Hippocampal formation (tissue), 2 donors: ENCODE results near the gene B4GALNT3.
A peak's percentile ranks its signal among the peaks of the same experiment; 100 is the strongest.

Source experiments
- DNase-seq, 2 donors: peaks; one replicate each; lab custom pipeline; 2025; lab: John Stamatoyannopoulos, UW

B4GALNT3 gene

DNA sequence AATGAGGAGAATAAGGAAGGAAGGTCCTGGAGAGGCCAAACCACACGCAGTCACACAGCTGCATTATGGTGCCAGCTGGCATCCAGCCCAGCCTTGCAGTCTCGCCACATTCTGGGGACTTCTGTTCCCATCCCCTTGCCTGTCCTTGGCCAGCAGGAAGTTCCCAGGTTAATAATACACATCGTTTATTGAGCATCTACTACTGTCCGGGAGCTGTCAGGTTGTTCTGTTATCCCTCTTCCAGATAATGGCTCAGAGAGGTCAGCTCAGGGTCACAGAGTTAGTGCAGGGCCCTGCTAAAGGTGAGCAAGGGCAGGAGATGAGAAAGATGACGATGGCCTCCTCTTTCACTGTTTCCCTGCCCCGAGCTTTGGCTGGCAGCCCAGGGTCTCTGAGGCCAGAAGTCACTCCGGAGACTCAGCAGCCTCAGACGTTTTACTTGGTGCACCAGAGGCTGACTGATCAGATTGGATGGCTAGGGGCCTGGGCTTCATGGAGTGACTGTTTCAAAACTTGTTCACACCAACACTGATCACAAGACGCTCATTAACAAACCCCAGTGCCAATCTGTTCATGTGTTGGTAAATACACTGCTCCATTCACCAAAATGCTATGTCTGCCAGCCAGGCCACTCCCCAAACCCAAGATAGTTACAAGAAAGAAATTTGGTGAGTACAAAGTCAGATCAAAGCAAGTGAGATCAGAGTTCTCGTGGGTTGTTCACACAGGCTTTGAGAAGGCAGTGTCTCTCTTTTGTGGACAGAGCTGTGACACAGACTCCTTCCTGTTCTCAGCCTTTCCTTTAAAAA lies 79.2 kb downstream of the B4GALNT3 start:
- peak in 1 of 2 donors; percentile 34 for DNase-seq

DNA sequence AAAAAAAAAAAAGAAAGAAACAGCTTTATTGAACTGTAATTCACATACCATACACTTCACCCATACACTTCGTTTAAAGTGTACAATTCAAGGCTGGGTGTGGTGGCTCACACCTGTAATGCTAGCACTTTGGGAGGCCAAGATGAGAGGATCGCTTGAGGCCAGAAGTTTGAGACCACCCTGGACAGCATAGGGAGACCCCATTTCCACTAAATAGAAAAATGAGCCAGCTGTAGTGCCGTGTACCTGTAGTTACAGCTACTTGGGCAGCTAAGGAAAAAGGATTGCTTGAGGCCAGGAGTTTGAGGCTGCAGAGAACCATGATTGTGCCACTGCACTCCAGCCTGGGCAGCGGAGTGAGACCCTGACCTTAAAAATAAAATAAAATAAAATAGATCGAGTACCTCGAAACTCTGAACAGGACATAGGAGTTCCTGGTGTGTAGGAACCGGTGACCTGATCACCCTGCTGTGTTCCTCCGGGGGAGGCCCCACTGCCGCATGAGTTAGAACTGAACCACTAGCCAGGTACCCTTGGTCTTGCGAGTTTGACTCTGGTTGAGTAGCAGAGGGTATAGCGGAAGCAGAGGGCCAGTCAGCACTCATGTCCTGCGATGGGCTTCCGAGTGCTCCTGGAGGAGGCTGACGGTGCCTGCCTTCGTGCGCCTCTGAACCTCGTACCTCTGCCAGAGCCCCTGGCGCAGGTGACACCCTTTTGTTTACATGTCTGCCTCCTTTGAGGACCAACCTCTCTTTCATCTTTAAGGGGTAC lies 80.0 kb downstream of the B4GALNT3 start:
- no peak for DNase-seq

DNA sequence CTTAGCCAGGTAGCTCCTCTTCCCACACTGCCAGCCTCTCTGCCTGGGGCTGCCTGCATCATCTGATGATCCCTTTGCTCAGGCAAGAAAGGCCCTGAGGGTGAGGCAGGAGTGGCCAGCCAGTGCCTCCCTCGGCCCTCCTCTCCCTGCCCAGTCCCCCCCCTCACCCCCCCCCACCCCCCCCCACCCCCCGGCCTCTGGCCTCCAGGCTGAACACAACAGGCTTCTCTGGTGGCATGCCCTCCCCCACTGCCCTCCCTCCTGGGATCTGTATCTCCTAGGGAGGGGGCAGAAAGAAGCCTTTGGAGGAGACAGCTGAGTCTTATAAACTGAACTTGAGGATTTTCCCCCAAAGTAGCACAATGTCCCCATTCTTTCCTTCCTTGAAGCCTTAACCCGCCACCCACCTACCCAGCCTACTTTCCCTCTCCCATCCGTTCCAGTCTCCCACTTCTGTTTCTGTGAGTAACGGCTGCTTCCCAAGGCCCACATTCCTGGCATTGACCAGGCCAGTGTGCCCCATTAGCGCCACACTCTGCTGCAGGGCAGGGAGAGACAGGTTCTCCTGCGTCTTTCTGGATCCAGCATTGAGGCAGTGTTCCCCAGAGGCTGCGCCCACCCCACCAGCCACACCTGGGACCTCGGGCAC lies 82.1 kb downstream of the B4GALNT3 start:
- no peak for DNase-seq

DNA sequence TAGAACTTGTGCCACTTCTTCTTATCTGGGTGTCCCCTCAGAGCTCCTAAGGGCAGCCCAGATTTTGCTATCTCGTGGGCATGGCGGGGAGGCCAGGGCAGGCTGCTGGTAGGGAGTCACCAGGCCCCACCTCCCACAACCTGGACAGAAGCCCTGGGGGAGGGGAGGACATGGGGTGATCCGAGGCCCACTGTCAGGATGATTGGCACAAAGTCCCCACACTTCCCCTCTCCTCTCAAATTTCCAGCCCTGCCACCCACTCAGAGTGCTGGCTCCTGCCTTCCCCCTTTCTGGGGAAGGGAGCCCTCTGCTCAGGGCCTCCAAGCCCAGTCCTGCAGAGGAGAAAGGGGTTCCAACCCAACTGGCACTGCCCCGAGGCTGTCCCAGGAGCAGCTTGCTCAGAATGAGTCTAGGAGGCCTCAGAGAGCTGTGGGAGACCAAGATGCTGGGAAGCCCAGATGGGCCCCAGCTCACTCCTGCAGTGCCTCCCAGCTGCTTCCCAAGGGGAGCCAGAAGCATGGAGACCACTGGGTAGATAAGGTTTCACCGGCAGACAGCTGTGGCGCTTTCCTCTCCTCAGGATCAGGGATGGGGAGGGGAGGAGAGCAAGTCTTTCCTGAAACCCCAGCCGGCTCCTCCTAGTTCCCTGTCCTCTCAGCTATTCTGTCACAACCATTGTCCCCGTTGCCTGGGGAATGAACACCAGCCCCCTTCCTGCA lies 82.8 kb downstream of the B4GALNT3 start:
- DNase-seq: no peak

DNA sequence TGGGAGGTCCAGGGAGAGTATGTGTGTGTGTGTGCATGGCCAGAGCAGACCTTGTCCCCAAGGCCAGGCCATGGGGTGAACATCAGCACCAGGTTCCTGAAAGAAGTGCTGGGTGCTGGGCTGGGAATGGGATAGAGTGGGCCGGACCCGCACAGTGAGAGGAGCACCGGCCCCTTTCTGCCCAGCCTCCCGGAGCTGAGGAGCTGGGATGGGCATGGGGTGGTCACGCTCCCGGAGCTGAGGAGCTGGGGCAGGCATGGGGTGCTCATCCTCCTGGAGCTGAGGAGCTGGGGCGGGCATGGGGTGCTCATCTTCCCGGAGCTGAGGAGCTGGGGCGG lies 83.3 kb downstream of the B4GALNT3 start:
- no peak for DNase-seq

DNA sequence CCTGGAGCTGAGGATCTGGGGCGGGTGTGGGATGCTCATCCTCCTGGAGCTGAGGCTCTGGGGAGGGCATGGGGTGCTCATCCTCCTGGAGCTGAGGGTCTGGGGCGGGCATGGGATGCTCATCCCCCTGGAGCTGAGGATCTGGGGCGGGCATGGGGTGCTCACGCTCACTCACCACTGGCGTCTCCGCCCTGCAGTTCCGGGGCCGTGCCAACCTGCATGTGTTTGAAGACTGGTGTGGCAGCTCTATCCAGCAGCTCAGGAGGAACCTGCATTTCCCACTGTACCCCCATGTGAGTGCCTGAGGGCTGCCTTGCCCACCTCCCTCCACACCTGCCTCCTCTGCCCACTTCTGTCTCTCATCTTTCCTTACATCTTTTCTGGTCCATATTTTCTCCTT lies 84.4 kb downstream of the B4GALNT3 start:
- no peak for DNase-seq

DNA sequence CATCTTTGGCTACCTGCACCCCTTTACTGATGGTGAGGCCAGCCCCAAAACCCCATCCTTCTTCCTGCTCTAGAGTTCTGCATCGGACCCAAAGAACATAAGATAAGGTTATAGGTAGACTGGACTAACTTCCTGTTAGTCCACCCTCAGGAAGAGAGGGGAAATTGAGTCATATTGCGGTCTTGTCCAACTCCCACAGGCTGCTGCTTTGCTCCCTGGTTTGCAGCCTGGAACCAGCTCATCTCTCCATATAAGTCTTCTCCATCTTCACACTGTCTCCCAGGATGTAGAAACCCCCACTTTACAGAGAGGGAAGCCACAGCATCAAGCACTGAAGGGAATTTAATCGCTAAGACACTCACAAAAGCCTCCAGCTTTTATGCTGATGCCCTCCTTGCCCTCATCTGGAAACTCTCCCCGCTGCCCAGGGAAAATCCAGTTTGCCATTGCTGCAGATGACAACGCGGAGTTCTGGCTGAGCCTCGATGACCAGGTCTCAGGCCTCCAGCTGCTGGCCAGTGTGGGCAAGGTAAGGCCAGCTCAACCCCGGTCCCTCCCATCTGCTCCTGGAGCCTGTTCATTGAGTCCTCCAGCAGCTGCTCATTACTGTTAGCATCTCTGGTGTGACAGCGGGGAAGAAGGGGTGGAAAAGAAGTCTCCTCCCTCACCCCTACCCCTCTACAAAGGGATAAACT lies 85.3 kb downstream of the B4GALNT3 start:
- DNase-seq: no peak

DNA sequence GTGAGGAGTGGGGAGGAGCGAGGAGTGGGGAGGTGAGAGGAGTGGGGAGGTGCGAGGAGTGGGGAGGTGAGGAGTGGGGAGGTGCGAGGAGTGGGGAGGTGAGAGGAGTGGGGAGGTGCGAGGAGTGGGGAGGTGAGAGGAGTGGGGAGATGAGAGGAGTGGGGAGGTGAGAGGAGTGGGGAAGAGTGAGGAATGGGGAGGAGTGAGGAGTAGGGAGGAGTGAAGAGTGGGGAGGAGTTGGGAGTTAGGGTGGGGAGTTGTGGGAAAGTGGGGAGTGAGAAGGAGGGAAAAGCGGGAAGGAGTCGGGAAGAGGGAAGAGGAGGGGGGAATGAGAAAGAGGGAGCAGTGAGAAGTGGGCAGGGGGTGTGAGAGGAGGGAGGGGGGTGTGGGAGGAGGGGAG lies 86.1 kb downstream of the B4GALNT3 start:
- no peak for DNase-seq

DNA sequence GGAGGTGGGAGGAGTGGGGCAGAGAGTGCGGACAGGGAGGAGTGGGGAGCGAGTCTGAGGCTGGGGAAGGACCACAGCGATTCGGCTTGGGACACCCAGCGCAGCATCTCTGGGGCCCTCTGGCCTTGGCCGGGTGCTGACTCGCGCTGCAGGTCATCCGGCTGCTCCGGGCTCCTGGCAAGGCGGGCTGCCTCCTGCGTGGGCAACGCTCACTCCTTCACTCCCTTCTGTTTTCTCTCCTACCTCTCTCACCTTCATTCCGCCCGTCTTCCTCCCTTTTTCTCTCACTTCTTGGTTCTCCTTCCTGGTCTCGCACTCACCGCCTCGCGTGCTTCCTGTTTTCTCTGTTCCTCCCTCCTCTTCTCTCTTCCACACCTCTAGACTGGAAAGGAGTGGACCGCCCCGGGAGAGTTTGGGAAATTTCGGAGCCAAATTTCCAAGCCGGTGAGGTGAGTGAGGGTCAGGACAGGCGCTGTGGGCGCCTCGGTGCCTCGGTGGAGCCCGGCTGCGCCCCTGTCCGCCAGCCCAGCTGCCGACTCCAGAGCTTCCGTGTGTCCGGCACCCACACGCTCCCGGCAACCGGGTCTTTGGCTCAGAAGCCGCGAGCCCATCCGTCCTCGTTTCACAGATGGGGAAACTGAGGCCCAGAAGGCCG lies 86.7 kb downstream of the B4GALNT3 start:
- no peak for DNase-seq

DNA sequence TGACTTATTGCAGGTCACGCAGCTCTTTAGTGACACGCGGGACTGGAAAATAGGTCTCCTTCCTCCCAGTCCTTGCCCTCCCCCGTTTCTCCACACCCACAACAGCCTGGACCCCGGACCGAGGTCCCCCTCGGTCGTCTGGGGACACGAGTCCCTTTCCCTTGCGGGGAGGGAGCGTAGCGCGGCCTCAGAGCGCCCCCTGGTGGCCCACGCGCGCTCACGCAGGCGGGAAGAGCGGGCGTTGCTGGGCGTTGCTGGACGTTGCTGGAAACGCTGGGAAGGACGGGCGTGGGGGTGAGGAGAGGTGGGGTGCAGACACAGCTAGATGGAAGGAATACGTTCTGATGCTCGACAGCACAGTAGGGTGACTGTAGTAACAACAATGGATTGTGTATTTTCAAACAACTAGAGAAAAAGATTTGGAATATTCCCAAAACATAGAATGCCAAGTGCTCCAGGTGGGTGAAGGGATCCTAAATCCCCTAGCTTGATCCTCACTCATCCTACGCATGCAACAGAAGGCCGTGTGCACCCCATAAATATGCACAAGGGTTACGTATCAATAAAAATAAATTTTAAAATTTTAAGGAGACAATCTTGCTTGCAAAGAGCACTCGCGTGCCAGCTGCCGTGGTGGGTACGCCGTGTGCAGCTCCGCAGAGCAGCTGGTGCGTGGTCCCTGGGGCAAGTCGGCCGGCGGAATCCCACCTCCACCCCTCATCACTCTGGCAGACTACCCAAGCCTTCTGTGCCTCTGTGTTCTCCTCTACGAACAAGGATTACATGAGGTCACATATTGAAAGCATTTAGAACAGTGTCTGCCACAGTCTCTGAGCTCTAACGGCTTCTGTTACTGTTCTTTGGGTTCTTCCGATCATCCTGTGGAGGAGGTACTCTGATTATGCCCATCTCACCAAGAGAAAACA lies 87.4 kb downstream of the B4GALNT3 start:
- DNase-seq: peak; percentile 36 to 50

DNA sequence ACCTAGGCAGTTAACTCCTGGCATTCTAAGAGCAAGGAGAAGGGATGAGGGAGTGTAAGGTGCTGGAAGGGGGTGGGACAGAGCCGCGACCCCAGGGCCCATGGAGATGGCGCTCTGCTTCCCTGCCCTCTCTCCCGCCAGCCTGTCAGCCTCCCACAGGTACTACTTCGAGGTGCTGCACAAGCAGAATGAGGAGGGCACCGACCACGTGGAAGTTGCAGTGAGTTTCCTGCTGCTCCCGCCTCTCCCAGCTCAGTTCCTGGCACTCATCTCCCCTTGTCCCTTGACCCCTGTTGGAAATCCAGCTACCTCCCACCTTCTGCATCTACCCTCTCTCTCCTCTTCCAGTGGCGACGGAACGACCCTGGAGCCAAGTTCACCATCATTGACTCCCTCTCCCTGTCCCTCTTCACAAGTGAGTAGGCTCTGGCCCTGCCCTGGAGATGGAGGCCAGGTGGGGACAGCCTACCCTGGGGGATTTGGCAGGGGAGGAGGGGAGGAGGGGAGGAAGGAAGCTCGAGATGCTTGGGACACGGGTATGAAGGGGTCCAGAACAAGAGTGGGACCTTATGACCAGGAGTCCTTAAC lies 88.2 kb downstream of the B4GALNT3 start:
- no peak for DNase-seq

DNA sequence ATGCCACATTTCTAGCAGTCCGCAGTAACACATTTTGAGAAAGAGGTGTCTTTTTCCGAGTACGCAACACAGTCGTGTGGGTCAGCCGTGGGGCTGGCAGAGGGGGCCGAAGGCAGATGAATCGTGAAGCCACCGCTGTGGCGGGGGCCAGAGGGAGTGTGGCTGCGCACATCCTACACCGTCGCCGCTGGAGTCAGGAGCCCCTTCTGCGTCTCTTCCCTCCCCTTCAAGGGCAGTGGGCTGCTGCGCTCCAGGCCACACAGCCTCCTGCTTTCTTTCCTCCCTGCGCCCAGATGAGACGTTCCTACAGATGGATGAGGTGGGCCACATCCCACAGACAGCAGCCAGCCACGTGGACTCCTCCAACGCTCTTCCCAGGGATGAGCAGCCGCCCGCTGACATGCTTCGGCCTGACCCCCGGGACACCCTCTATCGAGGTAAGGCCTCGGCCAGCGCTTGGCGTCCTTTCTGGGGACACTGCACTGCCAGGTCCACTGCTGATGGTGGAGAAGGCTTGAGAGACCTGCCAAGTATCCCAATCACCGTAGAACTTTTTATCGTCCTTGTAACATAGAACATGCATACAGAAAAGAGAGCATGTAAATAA lies 89.8 kb downstream of the B4GALNT3 start:
- DNase-seq: no peak

DNA sequence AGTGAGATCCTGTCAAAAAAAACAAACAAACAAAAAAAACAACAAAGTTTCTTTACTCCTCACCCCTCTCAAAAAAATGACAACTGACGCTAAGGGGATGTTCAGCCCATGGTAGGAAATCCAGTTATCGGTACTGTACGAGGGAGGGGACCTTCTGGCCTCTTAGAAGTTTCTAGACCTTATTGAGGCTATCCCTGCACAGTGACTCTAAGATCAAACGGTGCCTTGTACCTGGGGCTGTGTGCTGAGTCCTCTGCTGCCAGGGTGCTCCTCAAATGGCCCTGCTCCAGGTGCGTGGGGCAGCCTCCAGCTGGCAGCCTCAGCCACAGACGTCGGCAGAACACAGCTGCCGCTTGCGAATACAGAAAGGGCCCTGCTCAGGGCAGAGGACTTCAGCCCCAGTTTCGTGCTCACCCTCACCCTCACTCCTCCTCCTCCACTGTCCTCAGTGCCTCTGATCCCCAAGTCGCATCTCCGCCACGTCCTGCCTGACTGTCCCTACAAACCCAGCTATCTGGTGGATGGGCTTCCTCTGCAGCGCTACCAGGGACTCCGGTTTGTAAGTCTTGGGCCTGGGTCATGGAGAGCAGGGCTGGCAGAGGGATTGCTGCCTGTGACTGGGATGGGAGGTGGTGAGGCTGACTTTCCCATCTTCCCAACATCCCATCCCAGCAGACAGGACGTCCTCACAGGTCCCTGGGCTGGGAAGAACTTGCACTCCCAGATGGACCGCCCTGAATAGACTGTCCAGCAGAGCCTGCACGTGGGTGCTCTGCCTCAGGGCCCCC lies 90.9 kb downstream of the B4GALNT3 start:
- DNase-seq: no peak

DNA sequence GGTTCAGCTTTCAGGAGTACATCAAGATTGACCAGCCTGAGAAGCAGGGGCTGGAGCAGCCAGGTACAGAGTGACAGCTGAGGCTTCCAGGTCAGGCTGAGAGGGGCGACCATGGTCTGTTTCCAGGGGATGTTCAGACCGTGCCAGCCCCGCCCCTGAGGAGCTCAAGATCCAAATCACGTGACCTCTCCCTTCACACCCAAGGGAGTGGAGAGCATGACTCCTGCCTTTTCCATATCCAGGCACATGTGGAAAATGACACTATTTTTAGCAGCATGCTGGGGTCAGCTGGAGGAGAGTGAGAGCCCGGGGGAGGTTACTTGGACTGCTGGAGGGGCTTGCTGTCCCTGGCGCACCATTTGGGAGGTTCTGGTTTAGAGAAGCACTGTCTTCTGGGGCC lies 92.7 kb downstream of the B4GALNT3 start:
- DNase-seq: no peak

DNA sequence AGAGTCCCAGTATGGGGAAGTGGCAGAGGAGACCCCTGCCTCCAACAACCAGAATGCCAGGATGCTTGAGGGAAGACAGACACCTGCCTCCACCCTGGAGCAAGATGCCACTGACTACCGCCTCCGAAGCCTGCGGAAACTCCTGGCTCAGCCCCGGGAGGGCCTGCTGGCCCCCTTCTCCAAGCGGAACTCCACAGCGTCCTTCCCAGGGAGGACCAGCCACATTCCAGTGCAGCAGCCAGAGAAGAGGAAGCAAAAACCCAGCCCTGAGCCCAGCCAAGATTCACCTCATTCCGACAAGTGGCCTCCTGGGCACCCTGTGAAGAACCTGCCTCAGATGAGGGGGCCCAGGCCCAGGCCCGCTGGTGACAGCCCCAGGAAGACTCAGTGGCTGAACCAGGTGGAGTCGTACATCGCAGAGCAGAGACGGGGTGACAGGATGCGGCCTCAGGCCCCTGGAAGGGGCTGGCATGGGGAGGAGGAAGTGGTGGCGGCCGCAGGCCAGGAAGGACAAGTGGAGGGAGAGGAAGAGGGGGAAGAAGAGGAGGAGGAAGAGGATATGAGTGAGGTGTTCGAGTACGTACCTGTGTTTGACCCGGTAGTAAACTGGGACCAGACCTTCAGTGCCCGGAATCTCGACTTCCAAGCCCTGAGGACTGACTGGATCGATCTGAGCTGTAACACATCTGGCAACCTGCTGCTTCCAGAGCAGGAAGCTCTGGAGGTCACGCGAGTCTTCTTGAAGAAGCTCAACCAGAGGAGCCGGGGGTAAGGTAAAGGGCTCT lies 93.7 kb downstream of the B4GALNT3 start:
- DNase-seq: no peak

DNA sequence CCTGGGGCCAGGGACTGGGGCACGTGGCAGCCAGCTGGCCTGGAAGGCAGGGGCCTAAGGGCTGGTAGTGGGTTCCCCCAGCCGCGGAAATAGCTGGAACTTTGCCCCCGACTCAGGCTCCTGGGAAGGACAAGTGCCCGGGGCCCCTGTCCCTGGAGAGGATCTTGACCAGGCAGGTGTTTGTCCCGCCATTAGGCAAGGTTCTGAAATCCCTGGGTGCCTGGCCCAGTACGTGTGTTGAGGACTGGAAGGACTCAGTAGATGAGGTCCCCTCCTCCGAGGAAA lies 94.2 kb downstream of the B4GALNT3 start:
- no peak for DNase-seq

DNA sequence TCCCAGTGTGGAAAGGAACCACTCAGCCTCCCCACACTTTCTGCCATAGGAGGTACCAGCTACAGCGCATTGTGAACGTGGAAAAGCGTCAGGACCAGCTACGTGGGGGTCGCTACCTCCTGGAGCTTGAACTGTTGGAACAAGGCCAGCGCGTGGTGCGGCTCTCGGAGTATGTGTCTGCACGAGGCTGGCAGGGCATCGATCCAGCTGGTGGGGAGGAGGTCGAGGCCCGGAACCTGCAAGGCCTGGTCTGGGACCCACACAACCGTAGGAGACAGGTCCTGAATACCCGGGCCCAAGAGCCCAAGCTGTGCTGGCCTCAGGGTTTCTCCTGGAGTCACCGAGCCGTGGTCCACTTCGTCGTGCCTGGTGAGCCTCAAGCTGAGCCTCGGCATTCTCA lies 96.8 kb downstream of the B4GALNT3 start:
- no peak for DNase-seq

DNA sequence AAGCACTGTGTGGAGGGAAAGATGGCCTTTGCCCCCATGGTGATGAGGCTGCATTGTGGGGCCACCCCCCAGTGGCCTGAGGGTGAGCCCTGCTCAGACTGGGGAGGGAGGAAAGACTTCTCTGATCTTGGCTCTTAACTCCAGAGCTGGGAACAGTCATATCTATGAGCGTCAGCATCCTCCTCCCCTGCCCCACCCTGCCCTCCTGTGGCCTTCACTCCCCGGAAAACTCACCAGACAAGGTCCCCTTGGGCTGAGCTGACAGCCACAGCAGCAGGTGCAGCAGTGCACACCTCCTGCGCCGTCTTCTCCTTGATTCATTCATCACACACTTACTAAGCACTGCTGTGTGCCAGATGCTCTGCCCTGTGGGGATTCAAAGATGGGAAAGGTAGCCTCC lies 98.8 kb downstream of the B4GALNT3 start:
- DNase-seq: no peak
